Chondrocyte (in vitro differentiated cells): ENCODE data around the gene SESN2. TPM values are rescaled to one million over a fixed set of nuclear protein-coding genes. Genes with fewer than 3 reads are reported as not detected.

Experiments
- DNase-seq: peaks from one replicate; pipeline ENCODE4 v3.0.0; 2021; ENCODE audit warnings: mixed read lengths, low spot score
- H3K27ac Mint-ChIP-seq: one replicate; pipeline ENCODE4 v1.8.0; 2021; ENCODE audit warnings: mild to moderate bottlenecking, moderate library complexity, mixed read lengths; ENCODE audit not compliant: unreplicated experiment
- H3K27me3 Mint-ChIP-seq: 2 replicates; pipeline ENCODE4 v1.8.0; 2021; ENCODE audit warnings: low read depth, mixed read lengths
- H3K36me3 Mint-ChIP-seq: 2 replicates; pipeline ENCODE4 v1.8.0; 2021; ENCODE audit warnings: low read depth, mixed read lengths
- H3K4me1 Mint-ChIP-seq: 2 replicates; pipeline ENCODE4 v1.8.0; 2021; ENCODE audit warnings: low read depth, mild to moderate bottlenecking, mixed read lengths
- H3K4me3 Mint-ChIP-seq: one replicate; pipeline ENCODE4 v1.8.0; 2021; ENCODE audit warnings: mild to moderate bottlenecking, moderate library complexity, mixed read lengths; ENCODE audit not compliant: unreplicated experiment
- H3K9me3 Mint-ChIP-seq: 2 replicates; pipeline ENCODE4 v1.8.0; 2021; ENCODE audit warnings: low read depth, mixed read lengths
- CTCF ChIP-seq: fragments of 200-600 bp; sonication (generic); IDR thresholded peaks from 2 replicates; pipeline ENCODE4 v1.5.0; 2021; ENCODE audit warnings: antibody characterized with exemption, mild to moderate bottlenecking, moderate library complexity
- total RNA-seq: library from RNA; stranded (reverse); gene quantifications from 3 replicates; pipeline ENCODE4 v1.2.1, GENCODE V29; 2021

The SESN2 gene
- total RNA-seq, 1 donor from 2014 or later = 54.7 TPM

- Mint-ChIP-seq H3K36me3 (no peaks in the 10 kb centered on the region), H3K4me1 (no peaks in the 10 kb centered on the region)
- no peak for DNase-seq
These were observed 50.4 kb downstream of the SESN2 start for GRCh38 chr1:28309702-28310101.

GRCh38 chr1:28313702-28314546, 54.6 kb downstream of the SESN2 start:
- TF ChIP-seq CTCF = no peak
- Mint-ChIP-seq H3K4me3 (no peak overlapping the region), H3K27ac (no peak overlapping the region), H3K27me3 (no peaks in the 10 kb centered on the region), H3K36me3 (no peaks in the 10 kb centered on the region), H3K9me3 (no peaks in the 10 kb centered on the region), H3K4me1 (no peaks in the 10 kb centered on the region)
- no peak for DNase-seq

More at GRCh38 chr1:28309702-28310101, 50.4 kb downstream of the SESN2 start:
- TF ChIP-seq CTCF = no peak
- Mint-ChIP-seq H3K27me3 (no peaks in the 10 kb centered on the region), H3K27ac (no peak overlapping the region), H3K4me3 (no peak overlapping the region), H3K9me3 (no peaks in the 10 kb centered on the region)

GRCh38 chr1:28314547-28314941, 55.2 kb downstream of the SESN2 start:
- Mint-ChIP-seq H3K4me3 (no peak overlapping the region), H3K27ac (no peak overlapping the region), H3K4me1 (no peaks in the 10 kb centered on the region), H3K27me3 (no peaks in the 10 kb centered on the region), H3K9me3 (no peaks in the 10 kb centered on the region), H3K36me3 (no peaks in the 10 kb centered on the region)
- DNase-seq = no peak
- no peak for TF ChIP-seq CTCF

- Mint-ChIP-seq H3K4me1 (no peaks in the 10 kb centered on the region), H3K9me3 (no peaks in the 10 kb centered on the region), H3K27me3 (no peaks in the 10 kb centered on the region), H3K36me3 (no peaks in the 10 kb centered on the region), H3K4me3 (no peak overlapping the region), H3K27ac (no peak overlapping the region)
- no peak for DNase-seq
- no peak for TF ChIP-seq CTCF
These were observed 57.7 kb downstream of the SESN2 start for GRCh38 chr1:28317014-28317413.

GRCh38 chr1:28322194-28322593, 62.9 kb downstream of the SESN2 start:
- Mint-ChIP-seq H3K4me3 (no peak overlapping the region), H3K27ac (no peak overlapping the region), H3K27me3 (no peaks in the 10 kb centered on the region), H3K36me3 (no peaks in the 10 kb centered on the region), H3K9me3 (no peaks in the 10 kb centered on the region), H3K4me1 (no peaks in the 10 kb centered on the region)
- no peak for DNase-seq
- TF ChIP-seq CTCF = no peak
